ENCODE measurements around the gene ETAA1.

Gene ETAA1

DNA sequence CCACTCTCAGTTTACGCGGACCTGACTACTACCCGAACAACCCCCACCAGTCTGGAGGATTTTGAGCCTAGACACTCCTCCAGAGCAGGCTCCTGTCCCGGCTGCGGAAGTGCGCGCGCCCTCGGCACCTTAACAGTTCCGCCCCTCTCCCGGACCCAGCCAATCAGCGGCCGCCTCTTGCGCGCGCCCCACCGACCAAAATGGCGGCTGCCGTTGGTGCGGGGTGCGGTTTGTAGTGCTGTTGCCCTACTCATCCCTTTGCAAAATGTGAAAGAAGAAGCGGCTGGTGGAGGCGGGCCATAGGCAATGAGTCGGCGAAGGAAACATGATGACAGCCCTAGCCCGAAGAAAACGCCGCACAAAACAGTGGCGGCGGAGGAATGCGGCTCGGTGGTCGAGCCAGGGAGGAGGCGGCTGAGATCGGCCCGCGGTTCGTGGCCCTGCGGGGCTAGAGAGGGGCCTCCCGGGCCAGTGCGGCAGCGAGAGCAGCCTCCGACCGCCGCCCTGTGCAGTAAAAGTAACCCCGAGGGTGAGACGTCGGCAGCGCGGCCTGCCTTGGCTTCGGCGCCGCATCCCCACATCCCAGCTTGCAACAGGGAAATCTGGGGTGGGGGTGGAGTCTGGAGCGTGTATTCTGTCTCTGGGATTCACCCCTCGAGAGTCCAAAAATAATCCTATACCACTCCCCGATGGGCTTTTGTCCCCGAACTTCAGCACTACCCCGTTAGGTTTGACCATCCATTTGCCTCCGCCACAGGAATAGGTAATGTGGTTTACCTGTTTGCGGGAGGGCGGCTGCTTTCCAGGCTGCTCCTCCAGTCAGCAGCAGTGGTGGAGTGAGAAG is at the start of gene ETAA1:
TSS of gene ETAA1 (plus strand) at position 191 of the 844 bp plus-strand sequence. CDS start at position 307, 116 bp downstream.
- TF ChIP-seq TAF1 (IDR thresholded peaks at IDR 0.05; ENCODE audit: low read depth) (peak; percentile 99), USF1 (IDR thresholded peaks at IDR 0.05) (no peak), EGR1 (IDR thresholded peaks at IDR 0.05) (0 out of 2 replicates have a peak, but pooled peaks have one; percentile 14), YY1 (IDR thresholded peaks at IDR 0.05; ENCODE audit: low read depth) (peak; percentile 96), MAX (IDR thresholded peaks at IDR 0.05) (peak; percentile 61; the same call in 1 of the 2 replicates), NFIC (IDR thresholded peaks at IDR 0.05) (no peak; the same call in 1 of the 2 replicates), CREB1 (IDR thresholded peaks at IDR 0.05; ENCODE audit: low read depth) (no peak), RAD21 (IDR thresholded peaks at IDR 0.05; ENCODE audit: low read depth) (no peak; the same call in 1 of the 2 replicates)

- TF ChIP-seq FOXM1 (IDR thresholded peaks at IDR 0.05; ENCODE audit: borderline replicate concordance, low read depth) (no peak), ZBTB7A (IDR thresholded peaks at IDR 0.05; ENCODE audit: low read depth) (no peak), TCF12 (IDR thresholded peaks at IDR 0.05; ENCODE audit: low read depth) (no peak), USF1 (IDR thresholded peaks at IDR 0.05) (no peak), CEBPB (IDR thresholded peaks at IDR 0.05) (no peak), CREB1 (IDR thresholded peaks at IDR 0.05; ENCODE audit: low read depth) (no peak), MAX (IDR thresholded peaks at IDR 0.05) (no peak), TEAD4 (IDR thresholded peaks at IDR 0.05) (no peak), NFIC (IDR thresholded peaks at IDR 0.05) (no peak), EP300 (IDR thresholded peaks at IDR 0.05; ENCODE audit: borderline replicate concordance) (no peak), TAF1 (IDR thresholded peaks at IDR 0.05; ENCODE audit: low read depth) (no peak), RAD21 (IDR thresholded peaks at IDR 0.05; ENCODE audit: low read depth) (no peak)
- TF ChIP-seq, protein P1, sequence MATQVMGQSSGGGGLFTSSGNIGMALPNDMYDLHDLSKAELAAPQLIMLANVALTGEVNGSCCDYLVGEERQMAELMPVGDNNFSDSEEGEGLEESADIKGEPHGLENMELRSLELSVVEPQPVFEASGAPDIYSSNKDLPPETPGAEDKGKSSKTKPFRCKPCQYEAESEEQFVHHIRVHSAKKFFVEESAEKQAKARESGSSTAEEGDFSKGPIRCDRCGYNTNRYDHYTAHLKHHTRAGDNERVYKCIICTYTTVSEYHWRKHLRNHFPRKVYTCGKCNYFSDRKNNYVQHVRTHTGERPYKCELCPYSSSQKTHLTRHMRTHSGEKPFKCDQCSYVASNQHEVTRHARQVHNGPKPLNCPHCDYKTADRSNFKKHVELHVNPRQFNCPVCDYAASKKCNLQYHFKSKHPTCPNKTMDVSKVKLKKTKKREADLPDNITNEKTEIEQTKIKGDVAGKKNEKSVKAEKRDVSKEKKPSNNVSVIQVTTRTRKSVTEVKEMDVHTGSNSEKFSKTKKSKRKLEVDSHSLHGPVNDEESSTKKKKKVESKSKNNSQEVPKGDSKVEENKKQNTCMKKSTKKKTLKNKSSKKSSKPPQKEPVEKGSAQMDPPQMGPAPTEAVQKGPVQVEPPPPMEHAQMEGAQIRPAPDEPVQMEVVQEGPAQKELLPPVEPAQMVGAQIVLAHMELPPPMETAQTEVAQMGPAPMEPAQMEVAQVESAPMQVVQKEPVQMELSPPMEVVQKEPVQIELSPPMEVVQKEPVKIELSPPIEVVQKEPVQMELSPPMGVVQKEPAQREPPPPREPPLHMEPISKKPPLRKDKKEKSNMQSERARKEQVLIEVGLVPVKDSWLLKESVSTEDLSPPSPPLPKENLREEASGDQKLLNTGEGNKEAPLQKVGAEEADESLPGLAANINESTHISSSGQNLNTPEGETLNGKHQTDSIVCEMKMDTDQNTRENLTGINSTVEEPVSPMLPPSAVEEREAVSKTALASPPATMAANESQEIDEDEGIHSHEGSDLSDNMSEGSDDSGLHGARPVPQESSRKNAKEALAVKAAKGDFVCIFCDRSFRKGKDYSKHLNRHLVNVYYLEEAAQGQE (IDR thresholded peaks at IDR 0.05; ENCODE audit: low read depth): no peak
These were observed 30.2 kb upstream of the ETAA1 start for GRCh38 chr2:67366832-67367412.

DNA sequence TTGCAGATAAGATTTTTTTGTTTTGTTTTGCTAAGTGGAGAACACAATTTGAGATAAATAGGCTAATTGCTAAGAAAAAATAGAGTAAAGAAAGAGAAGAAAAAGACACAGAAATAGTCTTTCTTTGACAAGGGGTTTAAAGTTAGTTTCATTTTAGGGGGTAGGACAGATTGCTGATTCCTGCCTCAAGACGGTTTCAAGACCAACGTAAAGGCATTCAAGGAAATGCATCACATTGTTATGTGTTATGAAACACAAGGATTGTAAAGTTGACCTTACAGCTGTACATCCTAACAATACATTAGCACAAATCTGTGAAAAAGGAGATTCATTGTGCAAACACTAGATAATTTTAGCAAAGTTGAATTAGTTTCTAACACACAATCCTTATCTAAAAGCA is 22.7 kb upstream of the ETAA1 start:
- no peak for TF ChIP-seq EP300 (IDR thresholded peaks at IDR 0.05; ENCODE audit: borderline replicate concordance)
- no peak for TF ChIP-seq TCF12 (IDR thresholded peaks at IDR 0.05; ENCODE audit: low read depth)
- no peak for TF ChIP-seq CEBPB (IDR thresholded peaks at IDR 0.05)
- TF ChIP-seq YY1 (IDR thresholded peaks at IDR 0.05; ENCODE audit: low read depth): no peak
- TF ChIP-seq ZBTB7A (IDR thresholded peaks at IDR 0.05; ENCODE audit: low read depth): no peak

DNA sequence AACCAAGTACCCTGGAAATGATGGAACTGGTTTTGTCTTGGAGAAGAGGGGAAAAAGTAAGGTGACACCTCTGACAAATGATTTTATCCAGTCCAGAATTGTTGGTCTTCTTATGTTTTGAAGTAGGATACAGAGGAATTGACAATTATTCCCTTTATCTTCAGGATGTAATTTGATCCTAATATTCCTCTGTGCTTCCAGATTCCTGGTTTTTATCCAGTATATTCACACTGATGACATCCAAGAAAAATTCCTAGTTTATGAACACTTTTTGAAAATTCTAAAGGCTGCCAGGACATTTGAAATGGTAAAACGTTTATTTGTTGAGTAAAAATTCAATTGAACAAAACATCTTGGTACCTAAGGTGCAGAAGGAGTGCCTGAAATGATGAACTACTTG is 22.2 kb upstream of the ETAA1 start:
- no peak for TF ChIP-seq CREB1 (IDR thresholded peaks at IDR 0.05; ENCODE audit: low read depth)
- no peak for TF ChIP-seq ZBTB7A (IDR thresholded peaks at IDR 0.05; ENCODE audit: low read depth)
- TF ChIP-seq EGR1 (IDR thresholded peaks at IDR 0.05): no peak
- no peak for TF ChIP-seq EP300 (IDR thresholded peaks at IDR 0.05; ENCODE audit: borderline replicate concordance)
- TF ChIP-seq CEBPB (IDR thresholded peaks at IDR 0.05): no peak
- no peak for TF ChIP-seq TCF12 (IDR thresholded peaks at IDR 0.05; ENCODE audit: low read depth)
- TF ChIP-seq FOXM1 (IDR thresholded peaks at IDR 0.05; ENCODE audit: borderline replicate concordance, low read depth): no peak
- no peak for TF ChIP-seq YY1 (IDR thresholded peaks at IDR 0.05; ENCODE audit: low read depth)
- no peak for TF ChIP-seq TEAD4 (IDR thresholded peaks at IDR 0.05)
- TF ChIP-seq USF1 (IDR thresholded peaks at IDR 0.05): no peak
- no peak for TF ChIP-seq NFIC (IDR thresholded peaks at IDR 0.05)
- TF ChIP-seq, protein P1 (IDR thresholded peaks at IDR 0.05; ENCODE audit: low read depth): no peak

DNA sequence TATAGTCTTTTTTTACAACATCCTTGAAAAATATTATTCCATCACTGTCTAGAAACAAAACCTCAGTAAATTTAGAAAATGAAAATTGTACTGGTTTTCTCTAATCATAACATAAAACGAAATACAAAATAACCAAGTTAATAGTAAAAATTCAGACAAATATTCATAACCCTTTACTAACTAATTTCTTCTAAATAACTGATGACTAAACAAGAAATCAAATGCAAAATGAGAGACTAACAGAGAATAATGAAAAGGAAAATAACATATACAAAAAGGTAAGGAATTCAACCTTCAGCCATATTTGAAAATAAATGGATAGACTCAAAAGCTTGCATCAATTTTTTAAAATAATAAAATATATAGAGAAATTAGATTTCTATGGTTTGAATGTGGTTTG is 18.6 kb upstream of the ETAA1 start:
- TF ChIP-seq USF1 (IDR thresholded peaks at IDR 0.05): no peak
- no peak for TF ChIP-seq RAD21 (IDR thresholded peaks at IDR 0.05; ENCODE audit: low read depth)
- TF ChIP-seq TCF12 (IDR thresholded peaks at IDR 0.05; ENCODE audit: low read depth): no peak
- TF ChIP-seq EP300 (IDR thresholded peaks at IDR 0.05; ENCODE audit: borderline replicate concordance): no peak
- TF ChIP-seq, protein P1 (IDR thresholded peaks at IDR 0.05; ENCODE audit: low read depth): no peak
- no peak for TF ChIP-seq EGR1 (IDR thresholded peaks at IDR 0.05)
- no peak for TF ChIP-seq CEBPB (IDR thresholded peaks at IDR 0.05)
- no peak for TF ChIP-seq NFIC (IDR thresholded peaks at IDR 0.05)
- TF ChIP-seq YY1 (IDR thresholded peaks at IDR 0.05; ENCODE audit: low read depth): no peak

Measured in Ishikawa (cell line).